Nucleus accumbens (tissue), 56 donors: ENCODE data around the gene AFMID.

Source experiments
- DNase-seq, 56 donors: peaks; one replicate each; lab custom pipeline; 2025; lab: John Stamatoyannopoulos, UW

AFMID gene

DNA sequence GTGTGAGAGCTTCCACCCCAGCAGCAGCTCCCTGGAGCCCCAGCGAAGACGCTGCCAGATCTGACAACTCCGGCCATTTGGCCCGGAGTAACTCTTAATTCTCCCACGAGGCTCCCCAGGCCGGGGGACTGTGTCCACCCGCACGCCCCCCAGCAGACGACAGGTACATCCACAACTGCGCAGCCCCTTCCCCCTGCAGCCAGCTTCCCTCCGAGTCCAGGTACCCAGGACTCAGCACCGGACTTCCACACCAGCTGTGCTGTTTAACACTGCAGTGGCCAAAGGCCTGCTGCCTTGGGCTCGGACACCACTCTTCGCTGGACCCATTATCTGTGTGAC lies 11.6 kb upstream of the AFMID start:
- DNase-seq: no peak

- DNase-seq: peak in 45 of 56 donors; percentile 13 to 78 (median 39)
Observed at GRCh38 chr17:78176548-78177025, 10.6 kb upstream of the AFMID start.

DNA sequence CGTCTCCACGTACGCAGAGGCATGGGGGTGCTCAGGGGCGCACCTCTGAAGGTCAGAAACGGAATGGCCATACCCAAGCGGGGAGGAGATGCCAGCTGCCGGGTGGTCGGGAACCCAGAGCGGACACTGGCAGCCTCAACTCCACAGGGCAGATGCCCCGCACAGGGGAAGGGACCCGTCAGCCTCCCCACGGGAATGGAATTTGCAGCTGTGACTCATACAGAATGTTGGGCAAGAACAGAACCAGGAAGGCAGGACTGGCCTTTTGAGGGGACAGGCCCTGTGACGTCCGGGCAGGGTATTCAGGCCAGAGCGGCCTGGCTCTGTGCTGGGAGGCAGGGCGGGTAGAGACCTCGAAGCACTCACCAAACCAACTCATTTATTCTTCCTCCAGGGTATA lies 7.8 kb upstream of the AFMID start:
- DNase-seq: no peak

DNA sequence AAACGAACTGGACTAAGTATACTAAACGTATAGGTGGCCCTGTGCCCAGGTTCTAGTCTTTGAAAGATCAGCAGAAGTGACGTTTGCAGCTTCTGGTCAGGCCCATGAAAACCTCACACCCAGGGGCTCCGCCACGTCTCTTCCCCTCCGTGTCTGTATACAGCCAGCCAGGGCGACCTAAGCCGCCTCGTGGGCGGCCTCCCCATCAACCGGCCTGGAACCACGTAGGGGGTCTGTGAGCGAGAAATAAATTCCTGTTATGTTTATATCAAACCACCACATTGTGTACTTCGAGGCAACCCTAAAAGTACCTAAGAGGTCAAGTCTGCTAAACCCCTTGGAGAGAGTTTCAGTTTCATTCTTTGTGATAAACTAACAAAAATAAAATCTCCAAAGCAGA lies 7.1 kb upstream of the AFMID start:
- DNase-seq: no peak

- DNase-seq: no peak
Observed at GRCh38 chr17:78180508-78180907, 6.7 kb upstream of the AFMID start.

DNA sequence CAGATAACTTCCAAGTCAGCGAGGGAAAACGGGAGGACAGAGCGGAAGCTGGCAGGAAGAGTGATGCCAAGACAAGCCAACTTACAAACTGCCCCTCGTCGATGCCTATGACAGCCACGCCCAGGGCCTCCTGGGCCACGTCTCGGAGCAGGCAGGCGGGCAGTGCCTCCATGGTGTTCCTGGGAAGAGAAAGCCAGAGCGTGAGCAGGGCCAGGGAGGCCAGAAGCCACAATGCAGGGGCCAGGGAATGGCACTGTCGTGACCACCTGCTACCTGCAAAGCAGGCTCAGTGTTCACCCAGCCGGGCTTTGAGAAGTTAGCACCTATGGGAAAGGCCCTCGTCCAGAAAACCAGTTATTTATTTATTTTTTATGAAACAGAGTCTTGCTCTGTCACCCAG lies 4.7 kb upstream of the AFMID start:
- no peak for DNase-seq

- DNase-seq: no peak
Observed at GRCh38 chr17:78183916-78184315, 3.2 kb upstream of the AFMID start.

DNA sequence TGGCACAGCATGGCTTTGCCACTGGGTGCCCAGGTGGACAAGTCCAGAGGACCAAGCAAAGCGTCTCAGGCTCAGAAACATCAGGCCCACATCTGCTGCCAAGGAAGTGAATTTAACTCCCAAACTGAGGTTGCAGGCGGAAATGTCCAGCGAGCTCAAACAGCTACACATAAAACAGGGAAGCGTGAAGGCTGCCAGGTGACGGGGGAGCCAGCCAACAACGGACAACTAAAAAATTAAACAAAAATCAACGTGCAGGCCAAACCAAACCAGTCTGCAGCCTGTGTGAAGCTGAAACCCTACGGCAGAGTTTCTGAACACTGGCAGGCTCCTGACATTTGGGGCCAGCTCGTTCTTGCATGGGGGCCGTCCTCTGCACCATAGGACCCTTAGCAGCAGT lies 2.8 kb upstream of the AFMID start:
- no peak for DNase-seq

GRCh38 chr17:78184868-78185267 lies 2.3 kb upstream of the AFMID start:
- peak in 1 of 56 donors; percentile 3 for DNase-seq

- DNase-seq: peak in 1 of 56 donors; percentile 5
Observed at GRCh38 chr17:78185981-78186691, 1.0 kb upstream of the AFMID start.

GRCh38 chr17:78196716-78197115 lies 9.6 kb downstream of the AFMID start:
- no peak for DNase-seq

GRCh38 chr17:78197147-78197832 lies 10.1 kb downstream of the AFMID start:
- DNase-seq: peak in 24 of 56 donors; percentile 8 to 59 (median 24)

DNA sequence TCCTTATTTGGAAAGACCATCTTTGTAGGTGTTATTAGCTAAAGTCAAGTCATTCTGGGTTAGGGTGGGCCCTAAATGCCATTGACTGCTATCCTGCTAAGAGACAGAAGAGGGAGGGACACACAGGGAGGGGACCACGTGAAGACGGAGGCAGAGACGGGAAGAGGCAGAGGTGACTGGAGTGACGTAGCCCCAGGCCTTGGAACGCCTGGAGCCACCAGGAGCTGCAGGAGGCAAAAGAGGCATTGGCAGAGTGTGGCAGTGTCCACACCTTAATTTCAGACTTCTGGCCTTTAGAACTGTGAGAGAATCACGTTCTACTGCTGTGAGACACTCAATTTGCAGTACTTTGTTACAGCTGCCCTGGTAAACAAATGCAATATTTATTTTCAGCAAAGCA lies 13.3 kb downstream of the AFMID start:
- DNase-seq: no peak

GRCh38 chr17:78202666-78203065 lies 15.5 kb downstream of the AFMID start:
- no peak for DNase-seq

DNA sequence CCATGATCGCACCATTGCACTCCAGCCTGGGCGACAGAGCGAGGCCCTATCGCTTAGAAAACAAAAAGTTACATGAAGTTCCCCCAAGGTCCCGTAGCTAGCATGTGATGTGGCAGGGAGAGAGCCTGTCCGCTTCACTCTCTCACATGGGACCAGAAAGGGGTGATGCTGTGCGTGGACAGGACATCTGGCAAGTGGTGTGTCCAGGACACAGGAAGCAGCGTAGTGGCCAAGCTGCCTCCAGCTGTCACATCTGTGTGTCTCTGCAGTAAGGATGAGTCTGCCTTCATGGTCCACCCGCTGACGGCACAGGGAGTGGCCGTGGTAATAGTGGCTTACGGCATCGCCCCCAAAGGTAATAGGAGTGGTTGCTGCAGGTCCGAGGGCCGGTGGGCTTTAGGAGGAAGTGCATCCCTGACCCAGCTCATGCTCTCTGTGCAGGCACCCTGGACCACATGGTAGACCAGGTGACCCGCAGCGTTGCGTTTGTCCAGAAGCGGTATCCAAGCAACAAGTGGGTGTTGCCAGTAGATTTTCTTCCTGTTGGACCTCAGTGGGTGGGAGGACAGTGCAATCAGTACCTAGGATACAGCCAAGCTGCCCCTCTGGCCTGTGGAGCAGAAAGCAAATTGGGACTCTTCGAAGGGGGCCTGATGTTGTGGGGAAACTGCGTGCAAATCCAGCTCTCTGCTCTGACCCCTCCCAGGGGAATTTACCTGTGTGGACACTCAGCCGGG lies 17.4 kb downstream of the AFMID start:
- no peak for DNase-seq

- DNase-seq: no peak
Observed at GRCh38 chr17:78205124-78205775, 18.1 kb downstream of the AFMID start.

- no peak for DNase-seq
Observed at GRCh38 chr17:78206298-78206697, 19.1 kb downstream of the AFMID start.

DNA sequence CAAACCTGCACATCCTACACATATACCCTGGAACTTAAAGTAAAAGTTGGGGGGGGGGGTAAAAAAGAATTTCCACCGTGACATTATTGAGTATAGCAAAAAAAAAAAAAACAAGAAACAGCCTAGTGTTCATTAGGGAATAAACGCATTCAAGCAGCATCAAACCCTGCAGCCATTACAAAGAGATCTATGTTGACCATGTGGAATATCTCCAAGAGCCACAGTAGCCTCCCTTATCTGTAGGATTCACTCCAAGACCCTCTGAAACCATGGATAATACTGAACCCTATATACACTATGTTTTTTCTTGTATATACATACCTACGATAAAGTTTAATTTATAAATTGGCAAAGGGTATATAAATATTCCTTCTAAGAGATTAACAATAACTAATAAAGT lies 21.3 kb downstream of the AFMID start:
- DNase-seq: no peak

- DNase-seq: no peak
Observed at GRCh38 chr17:78210111-78210510, 22.9 kb downstream of the AFMID start.

GRCh38 chr17:78211032-78211431 lies 23.9 kb downstream of the AFMID start:
- DNase-seq: no peak
